ENCODE measurements around the gene DUS1L.

The DUS1L gene

GRCh38 chr17:82055023-82055964, 10.3 kb downstream of the DUS1L start:
- FAIRE-seq: no peak
- TF ChIP-seq POLR2A (IDR thresholded peaks at IDR 0.05; ENCODE audit: low read depth, low read length): no peak

GRCh38 chr17:82054351-82055022, 11.1 kb downstream of the DUS1L start:
- TF ChIP-seq POLR2A (IDR thresholded peaks at IDR 0.05; ENCODE audit: low read depth, low read length): no peak
- DNase-seq (ENCODE audit: insufficient read length, low spot score) (no peak), FAIRE-seq (no peak)

More at GRCh38 chr17:82055023-82055964, 10.3 kb downstream of the DUS1L start:
- DNase-seq (ENCODE audit: insufficient read length, low spot score): no peak

GRCh38 chr17:82053556-82054263, 11.9 kb downstream of the DUS1L start:
- FAIRE-seq (no peak), DNase-seq (ENCODE audit: insufficient read length, low spot score) (no peak)
- TF ChIP-seq POLR2A (IDR thresholded peaks at IDR 0.05; ENCODE audit: low read depth, low read length): no peak

- DNase-seq (ENCODE audit: insufficient read length, low spot score): no peak
- TF ChIP-seq POLR2A (IDR thresholded peaks at IDR 0.05; ENCODE audit: low read depth, low read length): no peak
- FAIRE-seq: no peak
These were observed 12.5 kb downstream of the DUS1L start for GRCh38 chr17:82053130-82053529.

- TF ChIP-seq POLR2A (IDR thresholded peaks at IDR 0.05; ENCODE audit: low read depth, low read length): no peak
- DNase-seq (ENCODE audit: insufficient read length, low spot score) (no peak), FAIRE-seq (no peak)
These were observed 13.0 kb downstream of the DUS1L start for GRCh38 chr17:82052638-82053059.

- DNase-seq (ENCODE audit: insufficient read length, low spot score) (peak; percentile 90), FAIRE-seq (no peak)
- peak; percentile 61; the same call in 1 of the 2 replicates for TF ChIP-seq POLR2A (IDR thresholded peaks at IDR 0.05; ENCODE audit: low read depth, low read length)
These were observed 13.6 kb downstream of the DUS1L start, which contains the start of the genes GPS1 and RFNG for GRCh38 chr17:82051776-82052637. Gene GPS1, plus strand, starts transcription at chr17:82051898. Its CDS starts 34 bp downstream, at chr17:82051932. Gene RFNG, minus strand, starts transcription at chr17:82051811. Its CDS starts 45 bp downstream, at chr17:82051766.

GRCh38 chr17:82050761-82051641, 14.6 kb downstream of the DUS1L start:
- no peak for DNase-seq (ENCODE audit: insufficient read length, low spot score)
- no peak for FAIRE-seq
- TF ChIP-seq POLR2A (IDR thresholded peaks at IDR 0.05; ENCODE audit: low read depth, low read length): no peak

- FAIRE-seq (no peak), DNase-seq (ENCODE audit: insufficient read length, low spot score) (no peak)
- no peak for TF ChIP-seq POLR2A (IDR thresholded peaks at IDR 0.05; ENCODE audit: low read depth, low read length)
These were observed 15.3 kb downstream of the DUS1L start for GRCh38 chr17:82050152-82050760.

- FAIRE-seq: no peak
- no peak for TF ChIP-seq POLR2A (IDR thresholded peaks at IDR 0.05; ENCODE audit: low read depth, low read length)
- DNase-seq (ENCODE audit: insufficient read length, low spot score): no peak
These were observed 16.1 kb downstream of the DUS1L start for GRCh38 chr17:82049521-82049971.

GRCh38 chr17:82049106-82049505, 16.5 kb downstream of the DUS1L start:
- TF ChIP-seq POLR2A (IDR thresholded peaks at IDR 0.05; ENCODE audit: low read depth, low read length): no peak
- FAIRE-seq (no peak), DNase-seq (ENCODE audit: insufficient read length, low spot score) (no peak)

- no peak for FAIRE-seq
- TF ChIP-seq POLR2A (IDR thresholded peaks at IDR 0.05; ENCODE audit: low read depth, low read length): no peak
- no peak for DNase-seq (ENCODE audit: insufficient read length, low spot score)
These were observed 17.0 kb downstream of the DUS1L start for GRCh38 chr17:82048571-82048971.
